GM12873 (cell line): Measurements from ENCODE around the gene OR2L13.

Experiments
- TF ChIP-seq, protein P1 (sequence below): IDR thresholded peaks from 2 replicates; pipeline ENCODE4 v1.5.1; 2012; ENCODE audit warnings: low read depth, mild to moderate bottlenecking, moderate library complexity, low read length, control low read depth; ENCODE audit not compliant: insufficient read depth; ENCODE audit errors: missing control alignments

Gene OR2L13

GRCh38 chr1:248065604-248066003 lies 29.4 kb upstream of the OR2L13 start:
- TF ChIP-seq, protein P1, sequence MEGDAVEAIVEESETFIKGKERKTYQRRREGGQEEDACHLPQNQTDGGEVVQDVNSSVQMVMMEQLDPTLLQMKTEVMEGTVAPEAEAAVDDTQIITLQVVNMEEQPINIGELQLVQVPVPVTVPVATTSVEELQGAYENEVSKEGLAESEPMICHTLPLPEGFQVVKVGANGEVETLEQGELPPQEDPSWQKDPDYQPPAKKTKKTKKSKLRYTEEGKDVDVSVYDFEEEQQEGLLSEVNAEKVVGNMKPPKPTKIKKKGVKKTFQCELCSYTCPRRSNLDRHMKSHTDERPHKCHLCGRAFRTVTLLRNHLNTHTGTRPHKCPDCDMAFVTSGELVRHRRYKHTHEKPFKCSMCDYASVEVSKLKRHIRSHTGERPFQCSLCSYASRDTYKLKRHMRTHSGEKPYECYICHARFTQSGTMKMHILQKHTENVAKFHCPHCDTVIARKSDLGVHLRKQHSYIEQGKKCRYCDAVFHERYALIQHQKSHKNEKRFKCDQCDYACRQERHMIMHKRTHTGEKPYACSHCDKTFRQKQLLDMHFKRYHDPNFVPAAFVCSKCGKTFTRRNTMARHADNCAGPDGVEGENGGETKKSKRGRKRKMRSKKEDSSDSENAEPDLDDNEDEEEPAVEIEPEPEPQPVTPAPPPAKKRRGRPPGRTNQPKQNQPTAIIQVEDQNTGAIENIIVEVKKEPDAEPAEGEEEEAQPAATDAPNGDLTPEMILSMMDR = no peak

GRCh38 chr1:248098529-248098928 lies 3.5 kb downstream of the OR2L13 start:
- TF ChIP-seq, protein P1 = no peak

GRCh38 chr1:248102847-248103246 lies 7.9 kb downstream of the OR2L13 start:
- TF ChIP-seq, protein P1 = no peak

- TF ChIP-seq, protein P1 = no peak
Measured at GRCh38 chr1:248111157-248111556, 16.2 kb downstream of the OR2L13 start.

DNA sequence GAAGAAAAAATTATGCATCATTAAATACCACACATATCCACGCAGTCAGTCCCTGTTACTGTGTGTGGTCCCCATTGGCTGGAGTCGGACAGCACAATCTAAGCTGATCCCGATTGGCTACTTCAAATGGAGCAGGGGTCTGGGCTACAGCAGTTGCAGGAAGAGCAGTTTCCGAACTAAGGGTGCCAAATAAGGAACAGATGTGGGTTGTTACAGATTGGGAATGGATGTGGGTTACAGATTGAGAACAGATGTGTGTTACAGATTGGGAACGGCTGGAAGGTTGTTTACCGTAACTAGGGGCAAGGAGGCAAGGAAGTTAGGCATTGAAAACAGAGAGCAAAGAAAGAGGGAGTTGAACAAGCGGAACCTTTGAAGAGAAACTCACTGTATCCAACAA lies 19.9 kb downstream of the OR2L13 start:
- TF ChIP-seq, protein P1 = no peak

- TF ChIP-seq, protein P1 = no peak
Measured at GRCh38 chr1:248127653-248128052, 32.7 kb downstream of the OR2L13 start.

- TF ChIP-seq, protein P1 = no peak
Measured at GRCh38 chr1:248136811-248137210, 41.8 kb downstream of the OR2L13 start.

DNA sequence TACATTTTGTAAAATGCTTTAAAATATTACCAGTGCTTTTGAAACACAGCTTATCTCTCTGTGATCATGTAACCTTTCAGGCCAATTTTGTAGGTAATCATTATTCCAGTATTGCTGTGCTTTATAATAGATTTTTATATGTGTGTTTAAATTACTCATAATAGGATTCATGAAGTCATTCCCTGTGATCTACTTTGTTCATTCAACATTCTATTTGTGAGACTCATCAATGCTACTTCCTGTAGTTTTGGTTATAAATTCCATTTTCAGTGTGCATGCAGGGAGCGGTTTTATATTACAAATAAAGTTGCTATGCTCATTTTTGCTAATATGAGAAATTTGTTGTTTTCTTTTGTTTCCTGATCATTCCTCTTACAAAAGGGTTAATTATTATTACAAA lies 45.9 kb downstream of the OR2L13 start:
- TF ChIP-seq, protein P1 = no peak
